Liver (tissue), 9 donors: Measurements from ENCODE around the gene SORL1. TPM values are rescaled to one million over a fixed set of nuclear protein-coding genes. Genes with fewer than 3 reads are reported as not detected.
A peak's percentile ranks its signal among the peaks of the same experiment; 100 is the strongest.

Experiments
- DNase-seq: peaks from one replicate; pipeline ENCODE4 v3.0.0-alpha.2; 2017; ENCODE audit warnings: low spot score
- H3K27ac ChIP-seq, 2 donors: one replicate each; pipeline ENCODE4 v1.7.0; 2013; ENCODE audit warnings: inconsistent platforms in 2 of 2, low read length in 2 of 2, control low read depth in 1 of 2, low read depth in 1 of 2, mild to moderate bottlenecking in 1 of 2
- H3K27me3 ChIP-seq, 4 donors: one replicate each; pipeline versions ENCODE4 v1.6.1 to v1.7.0; 2013; ENCODE audit warnings: low read length in 3 of 4, inconsistent platforms in 1 of 4, mild to moderate bottlenecking in 1 of 4, moderate library complexity in 1 of 4; ENCODE audit not compliant: control insufficient read depth in 4 of 4, insufficient read depth in 4 of 4
- H3K36me3 ChIP-seq, 4 donors: one replicate each; pipeline versions ENCODE4 v1.6.1 to v1.7.0; 2013; ENCODE audit warnings: low read length in 3 of 4, mild to moderate bottlenecking in 3 of 4, low read depth in 1 of 4, moderate library complexity in 1 of 4; ENCODE audit not compliant: control insufficient read depth in 4 of 4, insufficient read depth in 3 of 4
- H3K4me1 ChIP-seq, 4 donors: one replicate each; pipeline versions ENCODE4 v1.6.1 to v1.7.0; 2013; ENCODE audit warnings: low read length in 3 of 4, mild to moderate bottlenecking in 3 of 4, moderate library complexity in 1 of 4; ENCODE audit not compliant: control insufficient read depth in 4 of 4, insufficient read depth in 4 of 4
- H3K4me3 ChIP-seq, 3 donors: one replicate each; pipeline versions ENCODE4 v1.6.1 to v1.7.0; 2013; ENCODE audit warnings: low read length in 3 of 3, control low read depth in 1 of 3, low read depth in 1 of 3, mild to moderate bottlenecking in 1 of 3
- H3K9ac ChIP-seq, 2 donors: one replicate each; pipeline ENCODE4 v1.7.0; 2013; ENCODE audit warnings: low read length in 2 of 2, mild to moderate bottlenecking in 2 of 2, moderate library complexity in 2 of 2, control low read depth in 1 of 2, low read depth in 1 of 2
- H3K9me3 ChIP-seq, 4 donors: one replicate each; pipeline versions ENCODE4 v1.6.1 to v1.7.0; 2013; ENCODE audit warnings: low read length in 3 of 4; ENCODE audit not compliant: control insufficient read depth in 4 of 4
- EGR1 ChIP-seq, 2 donors: IDR thresholded peaks; 2 replicates each; pipeline ENCODE4 v1.6.1; 2016 to 2018; ENCODE audit warnings: antibody characterized with exemption in 2 of 2, low read depth in 2 of 2
- FOXA1 ChIP-seq: IDR thresholded peaks from 2 replicates; pipeline ENCODE4 v1.6.1; 2016; ENCODE audit warnings: antibody characterized with exemption
- FOXA2 ChIP-seq: IDR thresholded peaks from 2 replicates; pipeline ENCODE4 v1.6.1; 2016; ENCODE audit warnings: antibody characterized with exemption
- GABPA ChIP-seq, 2 donors: IDR thresholded peaks in 1 of 2; conservative IDR thresholded peaks in 1 of 2; 2 replicates each; pipeline ENCODE4 v1.6.1; 2016; ENCODE audit warnings: antibody characterized with exemption in 2 of 2, mild to moderate bottlenecking in 1 of 2, moderate library complexity in 1 of 2
- HNF4A ChIP-seq, 2 donors: conservative IDR thresholded peaks; 2 replicates each; pipeline ENCODE4 v1.6.1; 2016; ENCODE audit warnings: antibody characterized with exemption in 2 of 2, mild to moderate bottlenecking in 2 of 2
- HNF4G ChIP-seq: IDR thresholded peaks from 2 replicates; pipeline ENCODE4 v1.6.1; 2016; ENCODE audit warnings: antibody characterized with exemption
- JUND ChIP-seq, 2 donors: IDR thresholded peaks; 2 replicates each; pipeline ENCODE4 v1.6.1; 2016; ENCODE audit warnings: antibody characterized with exemption in 2 of 2
- NR2F2 ChIP-seq: IDR thresholded peaks from 2 replicates; pipeline ENCODE4 v1.6.1; 2016; ENCODE audit warnings: antibody characterized with exemption
- RAD21 ChIP-seq, 2 donors: IDR thresholded peaks; 2 replicates each; pipeline ENCODE4 v1.6.1; 2016; ENCODE audit warnings: antibody characterized with exemption in 2 of 2, mild to moderate bottlenecking in 2 of 2
- RXRA ChIP-seq, 2 donors: IDR thresholded peaks; 2 replicates each; pipeline ENCODE4 v1.6.1; 2017 to 2018; ENCODE audit warnings: antibody characterized with exemption in 2 of 2, mild to moderate bottlenecking in 1 of 2
- SP1 ChIP-seq: IDR thresholded peaks from 2 replicates; pipeline ENCODE4 v1.6.1; 2018; ENCODE audit warnings: antibody characterized with exemption, mild to moderate bottlenecking
- TAF1 ChIP-seq: conservative IDR thresholded peaks from 2 replicates; pipeline ENCODE4 v1.6.1; 2016; ENCODE audit warnings: antibody characterized with exemption, mild to moderate bottlenecking
- YY1 ChIP-seq: IDR thresholded peaks from 2 replicates; pipeline ENCODE4 v1.6.1; 2016; ENCODE audit warnings: antibody characterized with exemption, mild to moderate bottlenecking
- WGBS: extraction: QIAGEN DNeasy Blood & Tissue Kit; methylation state at CpG from one replicate; pipeline ENCODE4 v1.1.7; 2013; 5-methylcytosine and 5-hydroxymethylcytosine counted together
- polyA plus RNA-seq, 2 donors: library from polyadenylated mRNA; stranded (reverse) in 1 of 2; unstranded in 1 of 2; fragments of 200-250 nt in 1 of 2; fragments of >200 nt in 1 of 2; fragmentation: Nextera tagmentation in 1 of 2; extraction: Ambion mirVana in 1 of 2; gene quantifications; one replicate each; pipeline versions ENCODE4 v1.2.1 to v1.2.3, GENCODE V29; 2013 to 2015
- total RNA-seq, 2 donors: library from RNA; depleted of rRNA; stranded (reverse); fragments of >200 nt; gene quantifications; one replicate each; pipeline ENCODE4 v1.2.3, GENCODE V29; 2014
- TF ChIP-seq, protein P1 (sequence below): IDR thresholded peaks from 2 replicates; pipeline ENCODE4 v1.6.1; 2016; ENCODE audit warnings: antibody characterized with exemption
- TF ChIP-seq, protein P2 (sequence below): IDR thresholded peaks from 2 replicates; pipeline ENCODE4 v1.6.1; 2016; ENCODE audit warnings: antibody characterized with exemption, mild to moderate bottlenecking
- TF ChIP-seq, protein P3 (sequence below): IDR thresholded peaks from 2 replicates; pipeline ENCODE4 v1.6.1; 2016; ENCODE audit warnings: antibody characterized with exemption
- TF ChIP-seq, protein P4 (sequence below): IDR thresholded peaks from 2 replicates; pipeline ENCODE4 v1.6.1; 2016; ENCODE audit warnings: antibody characterized with exemption
- TF ChIP-seq, protein P5 (sequence below): fragments of 150-350 bp; IDR thresholded peaks from 2 replicates; pipeline ENCODE4 v1.5.1; 2017; ENCODE audit warnings: improper control_type of control experiment, low read depth, low read length; ENCODE audit not compliant: missing input control
- donor health status: healthy.
- donor health status: healthy.
- donor health status: healthy.
- donor health status: healthy.
- donor health status: healthy.

The SORL1 gene
- total and polyA plus RNA-seq, 4 donors = 14.6 to 124 (median 25.4) TPM

DNA sequence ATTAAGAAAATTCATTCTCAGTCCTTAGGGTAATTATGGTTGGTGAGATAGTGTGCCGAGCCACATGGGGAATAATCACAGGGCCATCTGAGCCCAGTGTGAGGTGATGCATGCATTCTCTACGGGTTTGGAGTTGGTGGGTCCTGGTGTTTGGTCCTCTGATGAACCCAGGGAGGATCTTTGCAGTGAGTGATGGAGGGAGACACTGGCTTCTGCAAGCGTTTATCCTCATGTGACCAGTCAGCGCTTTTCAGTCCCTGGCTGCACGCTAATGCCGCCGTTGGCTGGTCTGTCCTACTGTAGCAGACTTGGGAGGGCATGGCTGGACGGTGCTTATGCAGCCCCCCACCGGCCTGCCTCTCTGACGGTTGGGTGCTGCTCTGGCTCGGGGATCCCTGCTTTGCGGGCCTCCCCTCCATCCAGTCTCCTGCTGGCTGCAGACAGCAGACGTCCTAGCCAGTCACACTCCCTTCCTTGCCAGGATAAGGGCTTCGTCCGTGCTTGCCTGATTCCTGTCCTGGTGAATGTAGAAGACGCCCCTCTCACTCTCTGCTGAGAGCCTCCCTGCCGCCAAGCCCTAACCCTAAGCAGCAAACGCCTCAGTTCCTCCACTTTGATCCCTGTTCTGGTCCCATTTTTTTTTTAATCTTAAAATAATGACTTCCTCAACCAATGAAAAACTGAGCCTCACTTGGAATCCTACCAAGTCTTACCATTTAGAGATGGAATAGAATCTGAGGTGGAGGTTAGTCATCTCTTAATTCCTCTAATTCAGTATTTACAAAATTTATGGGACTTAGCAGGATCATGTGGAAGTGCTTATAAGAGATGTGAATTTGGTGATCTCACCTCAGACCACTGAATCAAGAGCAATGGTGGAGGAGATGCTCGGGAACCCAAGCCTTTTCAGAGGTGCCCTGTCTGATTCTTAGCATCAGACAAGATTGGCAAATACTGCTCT is 144.4 kb downstream of the SORL1 start:
- no peaks in the 10 kb centered on the region for H3K9me3 ChIP-seq
- peaks cover 0 to 27% (median 11%) of the 10 kb centered on the region in 4 donors for H3K4me1 ChIP-seq
- 92% methylated on average over 19 of the region's 19 CpGs for WGBS
- peaks cover 0 to 81% (median 67%) of the 10 kb centered on the region in 4 donors for H3K36me3 ChIP-seq
- no peak overlapping the region for H3K9ac ChIP-seq
- TF ChIP-seq, protein P1, sequence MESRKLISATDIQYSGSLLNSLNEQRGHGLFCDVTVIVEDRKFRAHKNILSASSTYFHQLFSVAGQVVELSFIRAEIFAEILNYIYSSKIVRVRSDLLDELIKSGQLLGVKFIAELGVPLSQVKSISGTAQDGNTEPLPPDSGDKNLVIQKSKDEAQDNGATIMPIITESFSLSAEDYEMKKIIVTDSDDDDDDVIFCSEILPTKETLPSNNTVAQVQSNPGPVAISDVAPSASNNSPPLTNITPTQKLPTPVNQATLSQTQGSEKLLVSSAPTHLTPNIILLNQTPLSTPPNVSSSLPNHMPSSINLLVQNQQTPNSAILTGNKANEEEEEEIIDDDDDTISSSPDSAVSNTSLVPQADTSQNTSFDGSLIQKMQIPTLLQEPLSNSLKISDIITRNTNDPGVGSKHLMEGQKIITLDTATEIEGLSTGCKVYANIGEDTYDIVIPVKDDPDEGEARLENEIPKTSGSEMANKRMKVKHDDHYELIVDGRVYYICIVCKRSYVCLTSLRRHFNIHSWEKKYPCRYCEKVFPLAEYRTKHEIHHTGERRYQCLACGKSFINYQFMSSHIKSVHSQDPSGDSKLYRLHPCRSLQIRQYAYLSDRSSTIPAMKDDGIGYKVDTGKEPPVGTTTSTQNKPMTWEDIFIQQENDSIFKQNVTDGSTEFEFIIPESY = no peak
- TF ChIP-seq TAF1 (no peak), GABPA (IDR thresholded peaks at IDR 0.05 in 1 of 2, conservative IDR thresholded peaks at IDR 0.05 in 1 of 2) (no peak), RXRA (IDR thresholded peaks at IDR 0.05) (no peak), HNF4A (conservative IDR thresholded peaks at IDR 0.05) (no peak), FOXA1 (no peak), EGR1 (IDR thresholded peaks at IDR 0.05; ENCODE audit: low read depth in 2 of 2) (no peak), SP1 (no peak), NR2F2 (no peak), JUND (IDR thresholded peaks at IDR 0.05) (no peak), HNF4G (no peak), YY1 (no peak), RAD21 (IDR thresholded peaks at IDR 0.05) (no peak), FOXA2 (no peak)
- TF ChIP-seq, protein P2, sequence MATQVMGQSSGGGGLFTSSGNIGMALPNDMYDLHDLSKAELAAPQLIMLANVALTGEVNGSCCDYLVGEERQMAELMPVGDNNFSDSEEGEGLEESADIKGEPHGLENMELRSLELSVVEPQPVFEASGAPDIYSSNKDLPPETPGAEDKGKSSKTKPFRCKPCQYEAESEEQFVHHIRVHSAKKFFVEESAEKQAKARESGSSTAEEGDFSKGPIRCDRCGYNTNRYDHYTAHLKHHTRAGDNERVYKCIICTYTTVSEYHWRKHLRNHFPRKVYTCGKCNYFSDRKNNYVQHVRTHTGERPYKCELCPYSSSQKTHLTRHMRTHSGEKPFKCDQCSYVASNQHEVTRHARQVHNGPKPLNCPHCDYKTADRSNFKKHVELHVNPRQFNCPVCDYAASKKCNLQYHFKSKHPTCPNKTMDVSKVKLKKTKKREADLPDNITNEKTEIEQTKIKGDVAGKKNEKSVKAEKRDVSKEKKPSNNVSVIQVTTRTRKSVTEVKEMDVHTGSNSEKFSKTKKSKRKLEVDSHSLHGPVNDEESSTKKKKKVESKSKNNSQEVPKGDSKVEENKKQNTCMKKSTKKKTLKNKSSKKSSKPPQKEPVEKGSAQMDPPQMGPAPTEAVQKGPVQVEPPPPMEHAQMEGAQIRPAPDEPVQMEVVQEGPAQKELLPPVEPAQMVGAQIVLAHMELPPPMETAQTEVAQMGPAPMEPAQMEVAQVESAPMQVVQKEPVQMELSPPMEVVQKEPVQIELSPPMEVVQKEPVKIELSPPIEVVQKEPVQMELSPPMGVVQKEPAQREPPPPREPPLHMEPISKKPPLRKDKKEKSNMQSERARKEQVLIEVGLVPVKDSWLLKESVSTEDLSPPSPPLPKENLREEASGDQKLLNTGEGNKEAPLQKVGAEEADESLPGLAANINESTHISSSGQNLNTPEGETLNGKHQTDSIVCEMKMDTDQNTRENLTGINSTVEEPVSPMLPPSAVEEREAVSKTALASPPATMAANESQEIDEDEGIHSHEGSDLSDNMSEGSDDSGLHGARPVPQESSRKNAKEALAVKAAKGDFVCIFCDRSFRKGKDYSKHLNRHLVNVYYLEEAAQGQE = no peak
- TF ChIP-seq, protein P3, sequence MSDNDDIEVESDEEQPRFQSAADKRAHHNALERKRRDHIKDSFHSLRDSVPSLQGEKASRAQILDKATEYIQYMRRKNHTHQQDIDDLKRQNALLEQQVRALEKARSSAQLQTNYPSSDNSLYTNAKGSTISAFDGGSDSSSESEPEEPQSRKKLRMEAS = no peak
- TF ChIP-seq, protein P4, sequence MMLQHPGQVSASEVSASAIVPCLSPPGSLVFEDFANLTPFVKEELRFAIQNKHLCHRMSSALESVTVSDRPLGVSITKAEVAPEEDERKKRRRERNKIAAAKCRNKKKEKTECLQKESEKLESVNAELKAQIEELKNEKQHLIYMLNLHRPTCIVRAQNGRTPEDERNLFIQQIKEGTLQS = no peak
- TF ChIP-seq, protein P5, sequence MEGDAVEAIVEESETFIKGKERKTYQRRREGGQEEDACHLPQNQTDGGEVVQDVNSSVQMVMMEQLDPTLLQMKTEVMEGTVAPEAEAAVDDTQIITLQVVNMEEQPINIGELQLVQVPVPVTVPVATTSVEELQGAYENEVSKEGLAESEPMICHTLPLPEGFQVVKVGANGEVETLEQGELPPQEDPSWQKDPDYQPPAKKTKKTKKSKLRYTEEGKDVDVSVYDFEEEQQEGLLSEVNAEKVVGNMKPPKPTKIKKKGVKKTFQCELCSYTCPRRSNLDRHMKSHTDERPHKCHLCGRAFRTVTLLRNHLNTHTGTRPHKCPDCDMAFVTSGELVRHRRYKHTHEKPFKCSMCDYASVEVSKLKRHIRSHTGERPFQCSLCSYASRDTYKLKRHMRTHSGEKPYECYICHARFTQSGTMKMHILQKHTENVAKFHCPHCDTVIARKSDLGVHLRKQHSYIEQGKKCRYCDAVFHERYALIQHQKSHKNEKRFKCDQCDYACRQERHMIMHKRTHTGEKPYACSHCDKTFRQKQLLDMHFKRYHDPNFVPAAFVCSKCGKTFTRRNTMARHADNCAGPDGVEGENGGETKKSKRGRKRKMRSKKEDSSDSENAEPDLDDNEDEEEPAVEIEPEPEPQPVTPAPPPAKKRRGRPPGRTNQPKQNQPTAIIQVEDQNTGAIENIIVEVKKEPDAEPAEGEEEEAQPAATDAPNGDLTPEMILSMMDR = no peak
- H3K27ac ChIP-seq = peak overlapping the region; percentile 2 to 33
- H3K27me3 ChIP-seq = no peaks in the 10 kb centered on the region
- no peak for DNase-seq
- no peak overlapping the region for H3K4me3 ChIP-seq
